Measurements from ENCODE around the gene SETD2. TPM values are rescaled to one million over a fixed set of nuclear protein-coding genes. Genes with fewer than 3 reads are reported as not detected.

Gene SETD2
- total RNA-seq, 1 experiment from 2014 or later, result 47.6 TPM

GRCh38 chr3:46982546-46982945, 181.4 kb downstream of the SETD2 start:
- BruUV-seq (replicated peaks), result no TSS peak
- no peak for TF ChIP-seq CTCF (IDR thresholded peaks at IDR 0.05; ENCODE audit: insufficient read depth in 1 of 2, low read depth in 1 of 2, low read length in 1 of 2, severe bottlenecking in 1 of 2, unreplicated experiment in 1 of 2)
- peaks cover 12% of the 10 kb centered on the region for H3K36me3 Mint-ChIP-seq (ENCODE audit: insufficient read depth, unreplicated experiment)
- H3K4me1 Mint-ChIP-seq (ENCODE audit: low read depth, unreplicated experiment), result peaks cover 28% of the 10 kb centered on the region
- intact Hi-C loops (cut with micrococcal nuclease; ENCODE audit: unreplicated experiment), result loop anchor here (2.0 kb wide), 1 partner anchor 300 kb away; the partner anchor contains the start of genes KIF9 and KLHL18
- peak overlapping the region; percentile 68 for H3K27ac Mint-ChIP-seq (ENCODE audit: unreplicated experiment)
- no peak for DNase-seq
- Histone ChIP-seq H3K4me1 (peaks cover 50% of the 10 kb centered on the region), H3K36me3 (ENCODE audit: control insufficient read depth, insufficient read depth, low read length) (no peaks in the 10 kb centered on the region; the same call in 1 of the 2 replicates), H3K9me3 (no peaks in the 10 kb centered on the region), H3K4me3 (ENCODE audit: low read depth, low read length) (no peak overlapping the region), H3K27me3 (replicated peaks; ENCODE audit: control insufficient read depth, insufficient read depth, low read length) (no peaks in the 10 kb centered on the region)
- no peak overlapping the region for H3K4me3 Mint-ChIP-seq (ENCODE audit: unreplicated experiment)
- H3K9me3 Mint-ChIP-seq (ENCODE audit: unreplicated experiment), result no peaks in the 10 kb centered on the region
- H3K27me3 Mint-ChIP-seq (ENCODE audit: insufficient read depth, unreplicated experiment), result no peaks in the 10 kb centered on the region
- ChIA-PET CTCF (interaction anchor here (0.6 to 1.4 kb wide), 5 partner anchors 16 to 59 kb away, joined by 3 to 6 read pairs (median 3); no protein-coding TSS in a partner anchor), POLR2A (interaction anchor here (0.6 kb wide), 1 partner anchor 47 kb away, joined by 5 read pairs; no protein-coding TSS in a partner anchor)

- peak in 1 of 2 experiments; percentile 51 for DNase-seq
- Histone ChIP-seq H3K36me3 (ENCODE audit: control insufficient read depth, insufficient read depth, low read length) (no peaks in the 10 kb centered on the region; the same call in 1 of the 2 replicates), H3K4me1 (peaks cover 50% of the 10 kb centered on the region), H3K9me3 (no peaks in the 10 kb centered on the region), H3K4me3 (ENCODE audit: low read depth, low read length) (no peak overlapping the region; the same call in 1 of the 2 replicates), H3K27me3 (replicated peaks; ENCODE audit: control insufficient read depth, insufficient read depth, low read length) (no peaks in the 10 kb centered on the region)
- H3K27me3 Mint-ChIP-seq (ENCODE audit: insufficient read depth, unreplicated experiment), result no peaks in the 10 kb centered on the region
- peaks cover 30% of the 10 kb centered on the region for H3K4me1 Mint-ChIP-seq (ENCODE audit: low read depth, unreplicated experiment)
- POLR2A ChIA-PET, result interaction anchor here (0.6 kb wide), 1 partner anchor 47 kb away, joined by 5 read pairs; no protein-coding TSS in a partner anchor
- intact Hi-C loops (cut with micrococcal nuclease; ENCODE audit: unreplicated experiment), result loop anchor here (2.0 kb wide), 2 partner anchors 17 to 301 kb away; partner anchors contain the start of genes KIF9 and KLHL18
- peak overlapping the region; percentile 47 for H3K4me3 Mint-ChIP-seq (ENCODE audit: unreplicated experiment)
- peak overlapping the region; percentile 68 for H3K27ac Mint-ChIP-seq (ENCODE audit: unreplicated experiment)
- peaks cover 12% of the 10 kb centered on the region for H3K36me3 Mint-ChIP-seq (ENCODE audit: insufficient read depth, unreplicated experiment)
- H3K9me3 Mint-ChIP-seq (ENCODE audit: unreplicated experiment), result no peaks in the 10 kb centered on the region
- CTCF ChIA-PET, result interaction anchor here (0.6 to 1.4 kb wide), 5 partner anchors 15 to 58 kb away, joined by 3 to 6 read pairs (median 3); no protein-coding TSS in a partner anchor
- no peak for TF ChIP-seq CTCF (IDR thresholded peaks at IDR 0.05; ENCODE audit: insufficient read depth in 1 of 2, low read depth in 1 of 2, low read length in 1 of 2, severe bottlenecking in 1 of 2, unreplicated experiment in 1 of 2)
- no TSS peak for BruUV-seq (replicated peaks)
Measured at GRCh38 chr3:46981932-46982471, 181.9 kb downstream of the SETD2 start.

- Mint-ChIP-seq H3K27me3 (ENCODE audit: insufficient read depth, unreplicated experiment) (no peaks in the 10 kb centered on the region), H3K27ac (ENCODE audit: unreplicated experiment) (peak overlapping the region; percentile 92), H3K9me3 (ENCODE audit: unreplicated experiment) (no peaks in the 10 kb centered on the region), H3K4me3 (ENCODE audit: unreplicated experiment) (peak overlapping the region; percentile 91), H3K36me3 (ENCODE audit: insufficient read depth, unreplicated experiment) (peaks cover 24% of the 10 kb centered on the region), H3K4me1 (ENCODE audit: low read depth, unreplicated experiment) (peaks cover 22% of the 10 kb centered on the region)
- Histone ChIP-seq H3K4me3 (ENCODE audit: low read depth, low read length) (peak overlapping the region; percentile 92), H3K27me3 (replicated peaks; ENCODE audit: control insufficient read depth, insufficient read depth, low read length) (no peaks in the 10 kb centered on the region), H3K4me1 (peaks cover 42% of the 10 kb centered on the region), H3K36me3 (ENCODE audit: control insufficient read depth, insufficient read depth, low read length) (no peaks in the 10 kb centered on the region; the same call in 1 of the 2 replicates), H3K9me3 (no peaks in the 10 kb centered on the region)
- CTCF ChIA-PET, result interaction anchor here (0.6 to 2.4 kb wide), 7 partner anchors 13 to 56 kb away, joined by 4 to 9 read pairs (median 4); no protein-coding TSS in a partner anchor
- no peak for TF ChIP-seq CTCF (IDR thresholded peaks at IDR 0.05; ENCODE audit: insufficient read depth in 1 of 2, low read depth in 1 of 2, low read length in 1 of 2, severe bottlenecking in 1 of 2, unreplicated experiment in 1 of 2)
- BruUV-seq (replicated peaks), result no TSS peak
- intact Hi-C loops (cut with micrococcal nuclease; ENCODE audit: unreplicated experiment), result loop anchor here (1.0 to 2.0 kb wide), 3 partner anchors 19 to 37 kb away; no protein-coding TSS in a partner anchor
- POLR2A ChIA-PET, result interaction anchor here (0.6 to 1.5 kb wide), 6 partner anchors 14 to 401 kb away, joined by 3 to 8 read pairs (median 4); partner anchors contain the start of gene PTPN23
- DNase-seq, result no peak
Measured at GRCh38 chr3:46979958-46980497, 183.9 kb downstream of the SETD2 start.
